Esophagus mucosa (tissue), 1 donor: ENCODE results near the gene PRR7. TPM values are rescaled to one million over a fixed set of nuclear protein-coding genes. Genes with fewer than 3 reads are reported as not detected.
A peak's percentile ranks its signal among the peaks of the same experiment; 100 is the strongest.

Experiments
- ATAC-seq: fragments of 200-7000 bp; cut with Tn5 transposase; one replicate; pipeline ENCODE4 v1.9.1; 2020
- total RNA-seq: library from RNA; stranded (reverse); gene quantifications from one replicate; pipeline ENCODE4 v1.2.4, GENCODE V29; 2023
- donor health status: DM: yes; HTN: yes; CAD: no.

PRR7 gene
- total RNA-seq, 1 donor from 2014 or later: 4.3 TPM

GRCh38 chr5:177452688-177453638, 6.3 kb downstream of the PRR7 start:
- no peak for ATAC-seq

- peak; percentile 2 for ATAC-seq
These were observed 7.3 kb downstream of the PRR7 start for GRCh38 chr5:177453852-177454396.

- peak; percentile 63 for ATAC-seq
These were observed 7.9 kb downstream of the PRR7 start for GRCh38 chr5:177454397-177455035.

GRCh38 chr5:177455036-177455660, 8.5 kb downstream of the PRR7 start:
- ATAC-seq: peak; percentile 51

GRCh38 chr5:177455661-177456590, 9.3 kb downstream of the PRR7 start:
- peak; percentile 61 for ATAC-seq

GRCh38 chr5:177456591-177456964, 10.0 kb downstream of the PRR7 start:
- no peak for ATAC-seq

GRCh38 chr5:177456976-177457851, 10.6 kb downstream of the PRR7 start:
- ATAC-seq: peak; percentile 55

GRCh38 chr5:177457852-177458681, 11.5 kb downstream of the PRR7 start:
- ATAC-seq: no peak

- ATAC-seq: no peak
These were observed 12.3 kb downstream of the PRR7 start for GRCh38 chr5:177458912-177459350.

GRCh38 chr5:177459357-177459756, 12.7 kb downstream of the PRR7 start:
- ATAC-seq: no peak

GRCh38 chr5:177459819-177460628, 13.4 kb downstream of the PRR7 start:
- no peak for ATAC-seq

- ATAC-seq: no peak
These were observed 15.5 kb downstream of the PRR7 start for GRCh38 chr5:177462021-177462670.

- ATAC-seq: no peak
These were observed 18.4 kb downstream of the PRR7 start for GRCh38 chr5:177465044-177465443.

- ATAC-seq: no peak
These were observed 20.2 kb downstream of the PRR7 start for GRCh38 chr5:177466861-177467260.

GRCh38 chr5:177467436-177467835, 20.8 kb downstream of the PRR7 start:
- ATAC-seq: no peak

- no peak for ATAC-seq
These were observed 21.7 kb downstream of the PRR7 start for GRCh38 chr5:177468329-177468684.

GRCh38 chr5:177468685-177469628, 22.3 kb downstream of the PRR7 start:
- ATAC-seq: no peak
